HEK293 (cell line): ENCODE results near the gene ASCC1.
A peak's percentile ranks its signal among the peaks of the same experiment; 100 is the strongest.
"Not testable (repeated sequence)": the region's sequence is repeated elsewhere in the genome, so short reads cannot be mapped to it uniquely, and the experiment has no call there.

Experiments used
- CTCF ChIA-PET: fragments of 350-600 bp; formaldehyde crosslinking; extraction: SDS; loops from one replicate; lab custom pipeline; 2021; ENCODE audit warnings: antibody characterized with exemption; lab: Yijun Ruan, JAX
- POLR2A ChIA-PET: fragments of 300-600 bp; formaldehyde crosslinking; extraction: SDS; loops from one replicate; lab custom pipeline; 2020; ENCODE audit warnings: antibody characterized with exemption, inconsistent platforms; lab: Yijun Ruan, JAX
- H3K27ac ChIP-seq: fragments of 200-500 bp; sonication (Bioruptor generic); 2 replicates; pipeline ENCODE4 v1.5.1; 2014; ENCODE audit warnings: low read depth, low read length, control low read depth, inconsistent platforms; ENCODE audit errors: extremely low read depth
- H3K36me3 ChIP-seq, 2 experiments: fragments of 200-500 bp in 1 of 2; sonication (Bioruptor generic) in 1 of 2; 1 replicate in 1 of 2; 2 replicates in 1 of 2; pipeline ENCODE4 v1.5.1; 2014 to 2017; ENCODE audit warnings: inconsistent platforms in 2 of 2, low read length in 2 of 2; ENCODE audit not compliant: control insufficient read depth in 2 of 2, insufficient read depth in 1 of 2
- H3K4me1 ChIP-seq: fragments of 200-500 bp; sonication (Bioruptor generic); 2 replicates; pipeline ENCODE4 v1.5.1; 2014; ENCODE audit warnings: mild to moderate bottlenecking, low read length, inconsistent platforms; ENCODE audit not compliant: control insufficient read depth, insufficient read depth
- H3K4me3 ChIP-seq: 2 replicates; pipeline ENCODE4 v1.5.1; 2011; ENCODE audit warnings: low read depth, mild to moderate bottlenecking, control low read depth, low read length, moderate library complexity
- H3K9me3 ChIP-seq: fragments of 200-500 bp; sonication (Bioruptor generic); 2 replicates; pipeline ENCODE4 v1.5.1; 2014; ENCODE audit warnings: low read depth, low read length, inconsistent platforms; ENCODE audit not compliant: control insufficient read depth, insufficient read depth
- ZFP41 ChIP-seq: fragments of 450-650 bp; formaldehyde crosslinking; IDR thresholded peaks from 2 replicates; pipeline ENCODE4 v1.5.1; 2016; ENCODE audit warnings: missing biosample characterization, missing genetic modification characterization, borderline replicate concordance
- ZNF10 ChIP-seq: fragments of 450-650 bp; formaldehyde crosslinking; IDR thresholded peaks from 2 replicates; pipeline ENCODE4 v1.5.1; 2017; ENCODE audit warnings: missing biosample characterization, missing genetic modification characterization
- ZNF302 ChIP-seq: fragments of 450-650 bp; formaldehyde crosslinking; IDR thresholded peaks from 2 replicates; pipeline ENCODE4 v1.5.1; 2016; ENCODE audit warnings: missing biosample characterization, missing genetic modification characterization, low read depth
- ZNF404 ChIP-seq: fragments of 450-650 bp; formaldehyde crosslinking; IDR thresholded peaks from 2 replicates; pipeline ENCODE4 v1.5.1; 2017; ENCODE audit warnings: missing biosample characterization, missing genetic modification characterization
- ZNF433 ChIP-seq: fragments of 450-650 bp; formaldehyde crosslinking; IDR thresholded peaks from 2 replicates; pipeline ENCODE4 v1.5.1; 2016; ENCODE audit warnings: missing biosample characterization, missing genetic modification characterization, low read depth
- ZNF529 ChIP-seq: fragments of 450-650 bp; formaldehyde crosslinking; IDR thresholded peaks from 2 replicates; pipeline ENCODE4 v1.5.1; 2017; ENCODE audit warnings: missing genetic modification characterization, missing biosample characterization; ENCODE audit not compliant: insufficient replicate concordance
- ZNF600 ChIP-seq: fragments of 450-650 bp; formaldehyde crosslinking; IDR thresholded peaks from 2 replicates; pipeline ENCODE4 v1.5.1; 2016; ENCODE audit warnings: missing biosample characterization, missing genetic modification characterization
- ZNF621 ChIP-seq: fragments of 450-650 bp; formaldehyde crosslinking; IDR thresholded peaks from 2 replicates; pipeline ENCODE4 v1.5.1; 2017; ENCODE audit warnings: missing biosample characterization, missing genetic modification characterization
- ZNF776 ChIP-seq: fragments of 450-650 bp; formaldehyde crosslinking; IDR thresholded peaks from 2 replicates; pipeline ENCODE4 v1.5.0; 2017; ENCODE audit warnings: missing biosample characterization, missing genetic modification characterization, borderline replicate concordance
- ZSCAN16 ChIP-seq: fragments of 450-650 bp; formaldehyde crosslinking; IDR thresholded peaks from 2 replicates; pipeline ENCODE4 v1.5.1; 2016; ENCODE audit warnings: missing biosample characterization, missing genetic modification characterization
- ZSCAN23 ChIP-seq: fragments of 450-650 bp; formaldehyde crosslinking; IDR thresholded peaks from 2 replicates; pipeline ENCODE4 v1.5.1; 2016; ENCODE audit warnings: missing biosample characterization, missing genetic modification characterization
- ZSCAN30 ChIP-seq: fragments of 450-650 bp; IDR thresholded peaks from 2 replicates; pipeline ENCODE4 v1.5.1; 2018; ENCODE audit warnings: missing biosample characterization, mild to moderate bottlenecking, missing genetic modification characterization, moderate library complexity
- ZXDB ChIP-seq: fragments of 450-650 bp; formaldehyde crosslinking; IDR thresholded peaks from 2 replicates; pipeline ENCODE4 v1.5.1; 2016; ENCODE audit warnings: missing biosample characterization, missing genetic modification characterization
- TF ChIP-seq, protein P1 (sequence below): fragments of 450-650 bp; formaldehyde crosslinking; IDR thresholded peaks from 2 replicates; pipeline ENCODE4 v1.5.1; 2016; ENCODE audit warnings: missing biosample characterization, missing genetic modification characterization, low read depth
- TF ChIP-seq, protein P2 (sequence below): fragments of 450-650 bp; formaldehyde crosslinking; IDR thresholded peaks from 2 replicates; pipeline ENCODE4 v1.5.1; 2016; ENCODE audit warnings: missing biosample characterization, missing genetic modification characterization
- TF ChIP-seq, protein P3 (sequence below): fragments of 450-650 bp; formaldehyde crosslinking; IDR thresholded peaks from 2 replicates; pipeline ENCODE4 v1.5.1; 2016; ENCODE audit warnings: missing biosample characterization, missing genetic modification characterization, low read depth
- TF ChIP-seq, protein P4 (sequence below): fragments of 450-650 bp; formaldehyde crosslinking; IDR thresholded peaks from 2 replicates; pipeline ENCODE4 v1.5.1; 2017; ENCODE audit warnings: missing biosample characterization, missing genetic modification characterization
- TF ChIP-seq, protein P5 (sequence below): fragments of 450-650 bp; formaldehyde crosslinking; IDR thresholded peaks from 2 replicates; pipeline ENCODE4 v1.5.1; 2016; ENCODE audit warnings: missing biosample characterization, missing genetic modification characterization

Gene ASCC1

DNA sequence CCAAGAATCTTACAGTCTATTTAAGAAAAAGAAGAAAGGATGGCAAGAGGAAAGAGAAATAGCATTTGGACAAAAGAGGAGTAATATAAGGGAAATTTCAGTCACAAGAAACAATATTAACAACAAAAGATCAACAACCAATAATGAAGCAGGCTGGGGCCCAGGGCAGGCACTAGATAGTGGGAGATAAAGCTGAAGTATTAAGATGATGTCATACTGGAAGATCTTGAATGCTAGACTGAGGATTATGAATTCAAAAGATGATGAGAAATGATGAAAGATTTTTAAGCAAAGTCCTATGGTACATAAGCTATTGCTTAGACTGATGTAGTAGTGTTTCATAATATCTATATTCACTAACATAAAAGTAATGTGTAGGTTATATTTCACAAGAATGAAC lies 75.9 kb downstream of the ASCC1 start (continued):
- TF ChIP-seq, protein P1, sequence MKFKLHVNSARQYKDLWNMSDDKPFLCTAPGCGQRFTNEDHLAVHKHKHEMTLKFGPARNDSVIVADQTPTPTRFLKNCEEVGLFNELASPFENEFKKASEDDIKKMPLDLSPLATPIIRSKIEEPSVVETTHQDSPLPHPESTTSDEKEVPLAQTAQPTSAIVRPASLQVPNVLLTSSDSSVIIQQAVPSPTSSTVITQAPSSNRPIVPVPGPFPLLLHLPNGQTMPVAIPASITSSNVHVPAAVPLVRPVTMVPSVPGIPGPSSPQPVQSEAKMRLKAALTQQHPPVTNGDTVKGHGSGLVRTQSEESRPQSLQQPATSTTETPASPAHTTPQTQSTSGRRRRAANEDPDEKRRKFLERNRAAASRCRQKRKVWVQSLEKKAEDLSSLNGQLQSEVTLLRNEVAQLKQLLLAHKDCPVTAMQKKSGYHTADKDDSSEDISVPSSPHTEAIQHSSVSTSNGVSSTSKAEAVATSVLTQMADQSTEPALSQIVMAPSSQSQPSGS, result peak; percentile 96
- TF ChIP-seq, all 188 proteins: peak for 7

DNA sequence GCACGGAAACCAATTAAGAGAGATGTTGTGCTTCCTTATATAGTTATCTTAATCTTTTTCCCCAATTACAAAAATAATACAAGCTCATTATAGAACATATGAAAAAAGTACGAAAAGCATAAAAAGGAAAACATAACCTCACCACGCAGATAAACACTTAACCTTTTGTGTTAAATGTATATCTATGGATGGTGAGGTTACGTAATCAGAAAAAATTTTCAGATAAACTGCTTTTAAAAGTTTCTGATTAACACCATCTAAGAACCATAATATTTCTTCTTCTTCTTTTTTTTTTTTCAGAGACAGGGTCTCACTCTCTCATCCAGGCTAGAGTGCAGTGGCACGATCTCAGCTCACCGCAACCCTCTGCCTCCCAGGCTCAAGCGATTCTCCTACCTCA lies 78.5 kb downstream of the ASCC1 start:
- H3K4me3 ChIP-seq, result no peak overlapping the region
- H3K4me1 ChIP-seq, result peaks cover 6% of the 10 kb centered on the region
- no peak overlapping the region for H3K27ac ChIP-seq
- H3K36me3 ChIP-seq, result peaks cover 0 to 13% of the 10 kb centered on the region in 2 experiments; a peak in 1 of 3 replicates
- no peaks in the 10 kb centered on the region for H3K9me3 ChIP-seq
- ChIA-PET CTCF (interaction anchor here (0.6 to 1.0 kb wide), 2 partner anchors 11 to 85 kb away, joined by 3 read pairs; no protein-coding TSS in a partner anchor), POLR2A (no interaction called here)
- no peak for TF ChIP-seq ZSCAN16
- TF ChIP-seq ZNF302 (tag by site-specific recombination), result no peak
- no peak for TF ChIP-seq ZSCAN23 (tag by site-specific recombination)
- TF ChIP-seq ZSCAN30 (tag by site-specific recombination), result no peak
- no peak for TF ChIP-seq ZNF404 (tag by site-specific recombination)
- TF ChIP-seq ZXDB (tag by site-specific recombination), result no peak
- no peak for TF ChIP-seq ZFP41
- TF ChIP-seq, protein P2, sequence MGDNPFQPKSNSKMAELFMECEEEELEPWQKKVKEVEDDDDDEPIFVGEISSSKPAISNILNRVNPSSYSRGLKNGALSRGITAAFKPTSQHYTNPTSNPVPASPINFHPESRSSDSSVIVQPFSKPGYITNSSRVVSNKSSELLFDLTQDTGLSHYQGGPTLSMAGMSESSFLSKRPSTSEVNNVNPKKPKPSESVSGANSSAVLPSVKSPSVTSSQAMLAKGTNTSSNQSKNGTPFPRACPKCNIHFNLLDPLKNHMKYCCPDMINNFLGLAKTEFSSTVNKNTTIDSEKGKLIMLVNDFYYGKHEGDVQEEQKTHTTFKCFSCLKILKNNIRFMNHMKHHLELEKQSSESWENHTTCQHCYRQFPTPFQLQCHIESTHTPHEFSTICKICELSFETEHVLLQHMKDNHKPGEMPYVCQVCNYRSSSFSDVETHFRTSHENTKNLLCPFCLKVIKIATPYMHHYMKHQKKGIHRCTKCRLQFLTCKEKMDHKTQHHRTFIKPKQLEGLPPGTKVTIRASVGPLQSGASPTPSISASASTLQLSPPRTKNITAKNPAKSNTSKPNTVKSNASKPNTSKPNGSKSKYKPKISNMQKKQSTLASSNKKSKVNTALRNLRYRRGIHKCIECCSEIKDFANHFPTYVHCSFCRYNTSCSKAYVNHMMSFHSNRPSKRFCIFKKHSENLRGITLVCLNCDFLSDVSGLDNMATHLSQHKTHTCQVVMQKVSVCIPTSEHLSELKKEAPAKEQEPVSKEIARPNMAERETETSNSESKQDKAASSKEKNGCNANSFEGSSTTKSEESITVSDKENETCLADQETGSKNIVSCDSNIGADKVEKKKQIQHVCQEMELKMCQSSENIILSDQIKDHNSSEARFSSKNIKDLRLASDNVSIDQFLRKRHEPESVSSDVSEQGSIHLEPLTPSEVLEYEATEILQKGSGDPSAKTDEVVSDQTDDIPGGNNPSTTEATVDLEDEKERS (tag by site-specific recombination), result no peak
- TF ChIP-seq, protein P3, sequence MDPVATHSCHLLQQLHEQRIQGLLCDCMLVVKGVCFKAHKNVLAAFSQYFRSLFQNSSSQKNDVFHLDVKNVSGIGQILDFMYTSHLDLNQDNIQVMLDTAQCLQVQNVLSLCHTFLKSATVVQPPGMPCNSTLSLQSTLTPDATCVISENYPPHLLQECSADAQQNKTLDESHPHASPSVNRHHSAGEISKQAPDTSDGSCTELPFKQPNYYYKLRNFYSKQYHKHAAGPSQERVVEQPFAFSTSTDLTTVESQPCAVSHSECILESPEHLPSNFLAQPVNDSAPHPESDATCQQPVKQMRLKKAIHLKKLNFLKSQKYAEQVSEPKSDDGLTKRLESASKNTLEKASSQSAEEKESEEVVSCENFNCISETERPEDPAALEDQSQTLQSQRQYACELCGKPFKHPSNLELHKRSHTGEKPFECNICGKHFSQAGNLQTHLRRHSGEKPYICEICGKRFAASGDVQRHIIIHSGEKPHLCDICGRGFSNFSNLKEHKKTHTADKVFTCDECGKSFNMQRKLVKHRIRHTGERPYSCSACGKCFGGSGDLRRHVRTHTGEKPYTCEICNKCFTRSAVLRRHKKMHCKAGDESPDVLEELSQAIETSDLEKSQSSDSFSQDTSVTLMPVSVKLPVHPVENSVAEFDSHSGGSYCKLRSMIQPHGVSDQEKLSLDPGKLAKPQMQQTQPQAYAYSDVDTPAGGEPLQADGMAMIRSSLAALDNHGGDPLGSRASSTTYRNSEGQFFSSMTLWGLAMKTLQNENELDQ (tag by site-specific recombination), result no peak
- TF ChIP-seq, protein P4, sequence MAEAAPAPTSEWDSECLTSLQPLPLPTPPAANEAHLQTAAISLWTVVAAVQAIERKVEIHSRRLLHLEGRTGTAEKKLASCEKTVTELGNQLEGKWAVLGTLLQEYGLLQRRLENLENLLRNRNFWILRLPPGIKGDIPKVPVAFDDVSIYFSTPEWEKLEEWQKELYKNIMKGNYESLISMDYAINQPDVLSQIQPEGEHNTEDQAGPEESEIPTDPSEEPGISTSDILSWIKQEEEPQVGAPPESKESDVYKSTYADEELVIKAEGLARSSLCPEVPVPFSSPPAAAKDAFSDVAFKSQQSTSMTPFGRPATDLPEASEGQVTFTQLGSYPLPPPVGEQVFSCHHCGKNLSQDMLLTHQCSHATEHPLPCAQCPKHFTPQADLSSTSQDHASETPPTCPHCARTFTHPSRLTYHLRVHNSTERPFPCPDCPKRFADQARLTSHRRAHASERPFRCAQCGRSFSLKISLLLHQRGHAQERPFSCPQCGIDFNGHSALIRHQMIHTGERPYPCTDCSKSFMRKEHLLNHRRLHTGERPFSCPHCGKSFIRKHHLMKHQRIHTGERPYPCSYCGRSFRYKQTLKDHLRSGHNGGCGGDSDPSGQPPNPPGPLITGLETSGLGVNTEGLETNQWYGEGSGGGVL (tag by site-specific recombination), result no peak
- no peak for TF ChIP-seq ZNF10 (tag by site-specific recombination)
- TF ChIP-seq ZNF600, result no peak
- TF ChIP-seq ZNF433, result no peak
- TF ChIP-seq ZNF529 (tag by site-specific recombination), result no peak
- TF ChIP-seq ZNF621, result no peak
- TF ChIP-seq, protein P5, sequence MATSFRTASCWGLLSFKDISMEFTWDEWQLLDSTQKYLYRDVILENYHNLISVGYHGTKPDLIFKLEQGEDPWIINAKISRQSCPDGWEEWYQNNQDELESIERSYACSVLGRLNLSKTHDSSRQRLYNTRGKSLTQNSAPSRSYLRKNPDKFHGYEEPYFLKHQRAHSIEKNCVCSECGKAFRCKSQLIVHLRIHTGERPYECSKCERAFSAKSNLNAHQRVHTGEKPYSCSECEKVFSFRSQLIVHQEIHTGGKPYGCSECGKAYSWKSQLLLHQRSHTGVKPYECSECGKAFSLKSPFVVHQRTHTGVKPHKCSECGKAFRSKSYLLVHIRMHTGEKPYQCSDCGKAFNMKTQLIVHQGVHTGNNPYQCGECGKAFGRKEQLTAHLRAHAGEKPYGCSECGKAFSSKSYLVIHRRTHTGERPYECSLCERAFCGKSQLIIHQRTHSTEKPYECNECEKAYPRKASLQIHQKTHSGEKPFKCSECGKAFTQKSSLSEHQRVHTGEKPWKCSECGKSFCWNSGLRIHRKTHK (tag by site-specific recombination), result no peak
- no peak for TF ChIP-seq ZNF776 (tag by site-specific recombination)

DNA sequence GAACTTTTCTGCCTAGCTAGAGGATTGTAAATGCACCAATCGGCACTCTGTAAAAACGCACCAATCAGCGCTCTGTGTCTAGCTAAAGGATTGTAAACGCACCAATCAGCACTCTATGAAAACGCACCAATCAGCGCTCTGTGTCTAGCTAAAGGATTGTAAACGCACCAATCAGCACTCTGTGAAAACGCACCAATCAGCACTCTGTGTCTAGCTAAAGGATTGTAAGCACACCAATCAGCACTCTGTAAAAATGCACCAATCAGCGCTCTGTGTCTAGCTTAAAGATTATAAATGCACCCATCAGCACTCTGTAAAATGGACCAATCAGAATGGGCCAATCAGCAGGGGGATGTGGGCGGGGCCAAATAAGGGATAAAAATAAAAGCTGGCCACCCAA lies 79.9 kb downstream of the ASCC1 start:
- H3K36me3 ChIP-seq, result peaks cover 0 to 20% of the 10 kb centered on the region in 2 experiments; a peak in 1 of 3 replicates
- H3K9me3 ChIP-seq, POLR2A ChIA-PET, H3K27ac ChIP-seq, H3K4me3 ChIP-seq, H3K4me1 ChIP-seq: not testable (repeated sequence)
- CTCF ChIA-PET, result interaction anchor here (0.6 to 2.4 kb wide), 3 partner anchors 10 to 717 kb away, joined by 3 to 7 read pairs (median 7); no protein-coding TSS in a partner anchor
